ENCODE results near the gene CCS.
"Not testable (repeated sequence)": the region's sequence is repeated elsewhere in the genome, so short reads cannot be mapped to it uniquely, and the experiment has no call there.

CCS gene

GRCh38 chr11:66638177-66639065, 45.4 kb downstream of the CCS start, which contains the start of gene RBM4:
Gene RBM4, plus strand, starts transcription at chr11:66638703. Its CDS starts 1,009 bp downstream, at chr11:66639712.
- peak within 1 kb of the TSS; percentile 98 for H3K4me3 ChIP-seq (ENCODE audit: low read length)
- TF ChIP-seq, protein P1, sequence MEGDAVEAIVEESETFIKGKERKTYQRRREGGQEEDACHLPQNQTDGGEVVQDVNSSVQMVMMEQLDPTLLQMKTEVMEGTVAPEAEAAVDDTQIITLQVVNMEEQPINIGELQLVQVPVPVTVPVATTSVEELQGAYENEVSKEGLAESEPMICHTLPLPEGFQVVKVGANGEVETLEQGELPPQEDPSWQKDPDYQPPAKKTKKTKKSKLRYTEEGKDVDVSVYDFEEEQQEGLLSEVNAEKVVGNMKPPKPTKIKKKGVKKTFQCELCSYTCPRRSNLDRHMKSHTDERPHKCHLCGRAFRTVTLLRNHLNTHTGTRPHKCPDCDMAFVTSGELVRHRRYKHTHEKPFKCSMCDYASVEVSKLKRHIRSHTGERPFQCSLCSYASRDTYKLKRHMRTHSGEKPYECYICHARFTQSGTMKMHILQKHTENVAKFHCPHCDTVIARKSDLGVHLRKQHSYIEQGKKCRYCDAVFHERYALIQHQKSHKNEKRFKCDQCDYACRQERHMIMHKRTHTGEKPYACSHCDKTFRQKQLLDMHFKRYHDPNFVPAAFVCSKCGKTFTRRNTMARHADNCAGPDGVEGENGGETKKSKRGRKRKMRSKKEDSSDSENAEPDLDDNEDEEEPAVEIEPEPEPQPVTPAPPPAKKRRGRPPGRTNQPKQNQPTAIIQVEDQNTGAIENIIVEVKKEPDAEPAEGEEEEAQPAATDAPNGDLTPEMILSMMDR (conservative IDR thresholded peaks at IDR 0.05; ENCODE audit: low read length): peak; percentile 30
- peak; percentile 100 for DNase-seq (ENCODE audit: low read depth)

DNA sequence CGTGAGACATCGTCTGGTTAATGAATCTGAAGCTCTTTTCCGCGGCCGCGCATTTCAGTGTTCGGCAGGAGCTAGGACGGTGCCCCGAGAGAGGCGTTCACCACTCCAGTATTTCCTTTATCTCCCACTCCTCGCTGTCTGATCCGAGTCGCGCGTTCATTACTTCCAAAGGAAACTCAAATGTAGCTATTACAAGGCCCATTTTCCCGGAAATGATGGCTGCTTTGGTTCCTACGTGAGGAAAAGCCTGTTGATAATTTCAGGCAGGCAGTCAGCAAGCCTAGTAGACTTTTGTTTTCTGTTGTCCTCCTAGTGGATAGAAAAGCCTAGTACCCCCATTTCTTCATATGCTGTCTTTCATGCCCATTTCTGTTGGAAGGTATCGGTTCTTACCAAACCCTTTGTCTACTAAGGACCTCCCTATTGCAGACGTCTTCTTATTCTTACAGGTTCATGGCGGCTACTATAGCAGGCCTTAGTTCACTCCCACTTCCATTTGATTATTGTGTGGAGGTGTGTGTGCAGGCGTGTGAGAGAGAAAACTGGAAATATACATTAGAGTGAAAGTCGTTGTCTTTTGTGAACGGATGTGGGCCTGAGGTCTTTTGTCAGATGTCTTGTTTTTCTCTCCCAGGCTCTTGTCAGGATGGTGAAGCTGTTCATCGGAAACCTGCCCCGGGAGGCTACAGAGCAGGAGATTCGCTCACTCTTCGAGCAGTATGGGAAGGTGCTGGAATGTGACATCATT, 46.3 kb downstream of the CCS start:
- peak overlapping the region; percentile 98 for H3K4me3 ChIP-seq (ENCODE audit: low read length)
- TF ChIP-seq, protein P1 (conservative IDR thresholded peaks at IDR 0.05; ENCODE audit: low read length): peak; percentile 27; the same call in 1 of the 2 replicates

DNA sequence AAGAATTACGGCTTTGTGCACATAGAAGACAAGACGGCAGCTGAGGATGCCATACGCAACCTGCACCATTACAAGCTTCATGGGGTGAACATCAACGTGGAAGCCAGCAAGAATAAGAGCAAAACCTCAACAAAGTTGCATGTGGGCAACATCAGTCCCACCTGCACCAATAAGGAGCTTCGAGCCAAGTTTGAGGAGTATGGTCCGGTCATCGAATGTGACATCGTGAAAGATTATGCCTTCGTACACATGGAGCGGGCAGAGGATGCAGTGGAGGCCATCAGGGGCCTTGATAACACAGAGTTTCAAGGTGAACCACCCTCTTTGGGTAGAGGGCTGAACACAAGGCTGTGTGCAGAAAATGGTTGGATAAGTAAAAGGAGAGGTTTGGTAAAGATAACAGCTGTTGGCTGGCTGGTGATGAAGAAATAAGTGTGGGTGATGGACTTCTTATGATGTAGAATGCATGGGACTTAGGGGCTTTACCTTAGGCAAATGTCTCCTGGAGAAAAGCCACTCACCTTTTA, 46.9 kb downstream of the CCS start:
- not testable (repeated sequence) for DNase-seq (ENCODE audit: low read depth)
- peak overlapping the region; percentile 98 for H3K4me3 ChIP-seq (ENCODE audit: low read length)

More for the DNA sequence above, 46.3 kb downstream of the CCS start:
- DNase-seq (ENCODE audit: low read depth): peak; percentile 48

DNA sequence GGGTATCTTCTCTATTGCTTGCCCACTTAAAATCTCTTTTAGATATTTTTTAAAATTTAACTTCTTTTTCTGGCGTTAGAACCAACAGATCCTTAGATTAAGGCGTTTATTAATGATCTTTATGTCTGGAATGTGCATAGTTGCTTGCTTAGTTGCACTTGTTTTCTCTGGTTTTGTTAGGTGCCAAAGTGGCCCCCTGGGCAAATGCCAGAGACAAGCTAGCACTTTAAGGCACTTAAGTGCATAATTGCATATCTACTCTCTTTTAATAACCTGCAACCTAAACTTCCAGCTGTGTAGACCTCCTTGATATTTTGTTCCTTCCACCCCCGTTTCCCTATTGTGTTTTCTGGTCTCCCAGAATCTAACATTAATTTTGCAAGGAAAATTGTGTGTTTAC, 48.8 kb downstream of the CCS start:
- peak; percentile 31 for DNase-seq (ENCODE audit: low read depth)
- peak overlapping the region; percentile 98 for H3K4me3 ChIP-seq (ENCODE audit: low read length)
- TF ChIP-seq, protein P1 (conservative IDR thresholded peaks at IDR 0.05; ENCODE audit: low read length): no peak

DNA sequence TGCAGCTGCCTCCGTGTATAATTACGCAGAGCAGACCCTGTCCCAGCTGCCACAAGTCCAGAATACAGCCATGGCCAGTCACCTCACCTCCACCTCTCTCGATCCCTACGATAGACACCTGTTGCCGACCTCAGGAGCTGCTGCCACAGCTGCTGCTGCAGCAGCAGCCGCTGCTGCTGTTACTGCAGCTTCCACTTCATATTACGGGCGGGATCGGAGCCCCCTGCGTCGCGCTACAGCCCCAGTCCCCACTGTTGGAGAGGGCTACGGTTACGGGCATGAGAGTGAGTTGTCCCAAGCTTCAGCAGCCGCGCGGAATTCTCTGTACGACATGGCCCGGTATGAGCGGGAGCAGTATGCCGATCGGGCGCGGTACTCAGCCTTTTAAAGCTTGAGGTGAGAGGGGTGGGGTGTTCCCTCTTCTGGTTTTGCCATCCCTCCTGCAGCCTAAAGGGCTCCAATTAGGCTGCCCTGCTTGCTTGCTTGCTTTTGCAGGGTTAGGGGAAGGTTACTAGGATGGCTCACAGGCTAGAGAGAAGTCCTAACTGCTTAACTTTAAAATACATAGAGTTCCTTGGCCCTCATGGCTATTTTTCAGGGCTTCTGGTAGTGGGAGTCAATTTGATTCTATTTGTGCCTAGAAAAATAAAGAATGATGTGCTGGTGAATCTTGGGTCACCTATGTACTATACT, 50.9 kb downstream of the CCS start:
- no peak overlapping the region for H3K4me3 ChIP-seq (ENCODE audit: low read length)

DNA sequence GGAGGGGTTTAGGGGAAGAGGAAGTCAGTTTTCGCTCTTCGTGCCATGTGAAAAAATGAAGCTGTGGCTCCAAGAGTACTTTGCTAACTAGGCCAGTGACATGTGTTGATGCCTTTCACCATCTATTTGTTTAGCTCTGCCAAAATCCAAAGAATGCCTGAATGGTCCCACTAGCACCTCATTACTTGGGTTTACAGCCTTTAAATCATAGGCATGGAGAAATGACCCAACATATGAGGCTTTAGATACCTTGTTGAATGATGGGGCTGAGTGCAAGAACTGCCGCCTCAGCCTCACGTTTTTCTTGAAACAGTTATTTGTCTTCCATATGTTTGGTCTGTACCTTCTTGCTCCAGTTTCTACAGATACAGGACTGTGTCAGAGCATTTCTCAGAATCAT, 53.8 kb downstream of the CCS start:
- DNase-seq (ENCODE audit: low read depth): no peak
- H3K4me3 ChIP-seq (ENCODE audit: low read length): no peak overlapping the region

More for the DNA sequence above, 50.9 kb downstream of the CCS start:
- DNase-seq (ENCODE audit: low read depth): no peak
- TF ChIP-seq, protein P1 (conservative IDR thresholded peaks at IDR 0.05; ENCODE audit: low read length): no peak

More for the DNA sequence above, 53.8 kb downstream of the CCS start:
- TF ChIP-seq, protein P1 (conservative IDR thresholded peaks at IDR 0.05; ENCODE audit: low read length): no peak

All from AG10803 (cell line).